Activated naive CD4-positive, alpha-beta T cell treated with anti-CD3 and anti-CD28 coated beads, Interleukin-2, amount 10 ng/mL, durations not matched to agents 7 days and 5 days (primary cell): ENCODE measurements around the gene DNAH2.
A peak's percentile ranks its signal among the peaks of the same experiment; 100 is the strongest.

Experiments
- CTCF ChIA-PET: fragments of 350-600 bp; sonication (Branson Sonifier 250); formaldehyde crosslinking; loops from one replicate; lab custom pipeline; 2021; ENCODE audit warnings: antibody characterized with exemption; lab: Charles Lee
- DNase-seq: peaks from one replicate; pipeline ENCODE4 v3.0.0-alpha.2; 2020
- H3K27ac Mint-ChIP-seq: one replicate; pipeline ENCODE4 v1.8.0; 2021; ENCODE audit warnings: mild to moderate bottlenecking, moderate library complexity, mixed read lengths
- H3K27me3 Mint-ChIP-seq: one replicate; pipeline ENCODE4 v1.8.0; 2021; ENCODE audit warnings: mild to moderate bottlenecking, mixed read lengths
- H3K36me3 Mint-ChIP-seq: one replicate; pipeline ENCODE4 v1.8.0; 2021; ENCODE audit warnings: mixed read lengths
- H3K4me1 Mint-ChIP-seq: one replicate; pipeline ENCODE4 v1.8.0; 2021; ENCODE audit warnings: mixed read lengths
- H3K4me3 Mint-ChIP-seq: one replicate; pipeline ENCODE4 v1.8.0; 2021; ENCODE audit warnings: mild to moderate bottlenecking, moderate library complexity, mixed read lengths
- H3K9me3 Mint-ChIP-seq: one replicate; pipeline ENCODE4 v1.8.0; 2021; ENCODE audit warnings: mixed read lengths

The DNAH2 gene

GRCh38 chr17:7818026-7818425, 100.5 kb downstream of the DNAH2 start:
- no peaks in the 10 kb centered on the region for H3K4me1 Mint-ChIP-seq
- no peak for DNase-seq
- no peak overlapping the region for H3K27ac Mint-ChIP-seq
- H3K4me3 Mint-ChIP-seq, result no peak overlapping the region
- no peaks in the 10 kb centered on the region for H3K36me3 Mint-ChIP-seq
- H3K9me3 Mint-ChIP-seq, result no peaks in the 10 kb centered on the region
- CTCF ChIA-PET, result no interaction called here
- peaks cover 16% of the 10 kb centered on the region for H3K27me3 Mint-ChIP-seq

GRCh38 chr17:7818746-7819645, 101.5 kb downstream of the DNAH2 start:
- no peak overlapping the region for H3K4me3 Mint-ChIP-seq
- CTCF ChIA-PET, result interaction anchor here (0.9 to 1.8 kb wide), 2 partner anchors 14 to 78 kb away, joined by 4 to 10 read pairs; partner anchors contain the start of gene KDM6B
- no peaks in the 10 kb centered on the region for H3K9me3 Mint-ChIP-seq
- DNase-seq, result no peak
- peaks cover 23% of the 10 kb centered on the region for H3K27me3 Mint-ChIP-seq
- H3K27ac Mint-ChIP-seq, result no peak overlapping the region
- H3K4me1 Mint-ChIP-seq, result no peaks in the 10 kb centered on the region
- H3K36me3 Mint-ChIP-seq, result no peaks in the 10 kb centered on the region

- Mint-ChIP-seq H3K27ac (no peak overlapping the region), H3K27me3 (peaks cover 29% of the 10 kb centered on the region), H3K4me1 (no peaks in the 10 kb centered on the region), H3K4me3 (no peak overlapping the region), H3K9me3 (no peaks in the 10 kb centered on the region), H3K36me3 (no peaks in the 10 kb centered on the region)
- no peak for DNase-seq
- CTCF ChIA-PET, result interaction anchor here (0.9 to 2.6 kb wide), 7 partner anchors 13 to 100 kb away, joined by 3 to 10 read pairs (median 4); partner anchors contain the start of gene KDM6B
Measured at GRCh38 chr17:7820231-7820630, 102.7 kb downstream of the DNAH2 start.

- Mint-ChIP-seq H3K4me1 (no peaks in the 10 kb centered on the region), H3K9me3 (no peaks in the 10 kb centered on the region), H3K27me3 (peaks cover 39% of the 10 kb centered on the region), H3K27ac (no peak overlapping the region), H3K36me3 (no peaks in the 10 kb centered on the region), H3K4me3 (no peak overlapping the region)
- CTCF ChIA-PET, result interaction anchor here (1.1 to 2.6 kb wide), 10 partner anchors 11 to 234 kb away, joined by 3 to 9 read pairs (median 4); partner anchors contain the start of gene KDM6B
- no peak for DNase-seq
Measured at GRCh38 chr17:7822126-7822525, 104.6 kb downstream of the DNAH2 start.

GRCh38 chr17:7823581-7824001, 106.0 kb downstream of the DNAH2 start:
- H3K27ac Mint-ChIP-seq, result no peak overlapping the region
- H3K4me3 Mint-ChIP-seq, result no peak overlapping the region
- H3K9me3 Mint-ChIP-seq, result no peaks in the 10 kb centered on the region
- peaks cover 48% of the 10 kb centered on the region for H3K27me3 Mint-ChIP-seq
- CTCF ChIA-PET, result interaction anchor here (1.0 to 1.6 kb wide), 6 partner anchors 10 to 47 kb away, joined by 3 to 7 read pairs (median 5); partner anchors contain the start of genes KDM6B and NAA38
- no peaks in the 10 kb centered on the region for H3K4me1 Mint-ChIP-seq
- DNase-seq, result no peak
- no peaks in the 10 kb centered on the region for H3K36me3 Mint-ChIP-seq

GRCh38 chr17:7824021-7824924, 106.7 kb downstream of the DNAH2 start:
- H3K36me3 Mint-ChIP-seq, result no peaks in the 10 kb centered on the region
- no peak for DNase-seq
- H3K27me3 Mint-ChIP-seq, result peaks cover 51% of the 10 kb centered on the region
- H3K27ac Mint-ChIP-seq, result no peak overlapping the region
- CTCF ChIA-PET, result interaction anchor here (0.8 to 2.1 kb wide), 9 partner anchors 9 to 173 kb away, joined by 3 to 12 read pairs (median 4); partner anchors contain the start of genes KDM6B and NAA38
- H3K4me3 Mint-ChIP-seq, result no peak overlapping the region
- H3K4me1 Mint-ChIP-seq, result no peaks in the 10 kb centered on the region
- no peaks in the 10 kb centered on the region for H3K9me3 Mint-ChIP-seq

- Mint-ChIP-seq H3K36me3 (no peaks in the 10 kb centered on the region), H3K4me1 (no peaks in the 10 kb centered on the region), H3K27ac (no peak overlapping the region), H3K27me3 (peaks cover 50% of the 10 kb centered on the region), H3K9me3 (no peaks in the 10 kb centered on the region), H3K4me3 (no peak overlapping the region)
- DNase-seq, result no peak
- CTCF ChIA-PET, result interaction anchor here (0.8 to 2.1 kb wide), 7 partner anchors 8 to 172 kb away, joined by 3 to 12 read pairs (median 4); partner anchors contain the start of genes KDM6B and NAA38
Measured at GRCh38 chr17:7825206-7825990, 107.9 kb downstream of the DNAH2 start.

- H3K27me3 Mint-ChIP-seq, result peaks cover 62% of the 10 kb centered on the region
- H3K4me3 Mint-ChIP-seq, result no peak overlapping the region
- no peak for DNase-seq
- CTCF ChIA-PET, result no interaction called here
- H3K4me1 Mint-ChIP-seq, result peaks cover 12% of the 10 kb centered on the region
- H3K36me3 Mint-ChIP-seq, result no peaks in the 10 kb centered on the region
- H3K9me3 Mint-ChIP-seq, result no peaks in the 10 kb centered on the region
- no peak overlapping the region for H3K27ac Mint-ChIP-seq
Measured at GRCh38 chr17:7830616-7831015, 113.1 kb downstream of the DNAH2 start.

GRCh38 chr17:7831233-7831632, 113.7 kb downstream of the DNAH2 start:
- no peak for DNase-seq
- peaks cover 15% of the 10 kb centered on the region for H3K4me1 Mint-ChIP-seq
- H3K4me3 Mint-ChIP-seq, result no peak overlapping the region
- no peaks in the 10 kb centered on the region for H3K36me3 Mint-ChIP-seq
- H3K27ac Mint-ChIP-seq, result no peak overlapping the region
- H3K9me3 Mint-ChIP-seq, result no peaks in the 10 kb centered on the region
- CTCF ChIA-PET, result no interaction called here
- peaks cover 58% of the 10 kb centered on the region for H3K27me3 Mint-ChIP-seq

GRCh38 chr17:7832431-7832830, 114.9 kb downstream of the DNAH2 start:
- DNase-seq, result no peak
- CTCF ChIA-PET, result interaction anchor here (1.1 to 2.4 kb wide), 5 partner anchors 8 to 114 kb away, joined by 3 to 10 read pairs (median 5); partner anchors contain the start of gene DNAH2
- Mint-ChIP-seq H3K4me1 (peaks cover 27% of the 10 kb centered on the region), H3K4me3 (no peak overlapping the region), H3K9me3 (no peaks in the 10 kb centered on the region), H3K27ac (no peak overlapping the region), H3K36me3 (no peaks in the 10 kb centered on the region), H3K27me3 (peaks cover 52% of the 10 kb centered on the region)

GRCh38 chr17:7833011-7833794, 115.7 kb downstream of the DNAH2 start:
- CTCF ChIA-PET, result interaction anchor here (0.7 to 3.2 kb wide), 12 partner anchors 8 to 226 kb away, joined by 3 to 38 read pairs (median 4); partner anchors contain the start of genes DNAH2 and NAA38
- Mint-ChIP-seq H3K36me3 (no peaks in the 10 kb centered on the region), H3K4me3 (peak overlapping the region; percentile 98), H3K9me3 (no peaks in the 10 kb centered on the region), H3K27ac (peak overlapping the region; percentile 40), H3K27me3 (peaks cover 47% of the 10 kb centered on the region), H3K4me1 (peaks cover 32% of the 10 kb centered on the region)
- no peak for DNase-seq

- peak within 1 kb of the TSS; percentile 97 for H3K27ac Mint-ChIP-seq
- no peaks in the 10 kb centered on the region for H3K9me3 Mint-ChIP-seq
- CTCF ChIA-PET, result interaction anchor here (0.7 to 3.2 kb wide), 14 partner anchors 9 to 225 kb away, joined by 3 to 38 read pairs (median 5); partner anchors contain the start of genes CNTROB, NAA38 and TRAPPC1
- H3K4me1 Mint-ChIP-seq, result peaks cover 39% of the 10 kb centered on the region
- peak; percentile 94 for DNase-seq
- peaks cover 46% of the 10 kb centered on the region for H3K27me3 Mint-ChIP-seq
- H3K4me3 Mint-ChIP-seq, result peak within 1 kb of the TSS; percentile 98
- no peaks in the 10 kb centered on the region for H3K36me3 Mint-ChIP-seq
Measured at GRCh38 chr17:7833795-7834541, 116.4 kb downstream of the DNAH2 start, which contains the start of gene KDM6B. KDM6B (plus strand) TSS chr17:7834217; CDS start chr17:7845555, 11,338 bp downstream.
